Measurements from ENCODE around the gene CCT7. TPM values are rescaled to one million over a fixed set of nuclear protein-coding genes. Genes with fewer than 3 reads are reported as not detected.

Gene CCT7
- total RNA-seq, 1 donor from 2014 or later, result 295 TPM

DNA sequence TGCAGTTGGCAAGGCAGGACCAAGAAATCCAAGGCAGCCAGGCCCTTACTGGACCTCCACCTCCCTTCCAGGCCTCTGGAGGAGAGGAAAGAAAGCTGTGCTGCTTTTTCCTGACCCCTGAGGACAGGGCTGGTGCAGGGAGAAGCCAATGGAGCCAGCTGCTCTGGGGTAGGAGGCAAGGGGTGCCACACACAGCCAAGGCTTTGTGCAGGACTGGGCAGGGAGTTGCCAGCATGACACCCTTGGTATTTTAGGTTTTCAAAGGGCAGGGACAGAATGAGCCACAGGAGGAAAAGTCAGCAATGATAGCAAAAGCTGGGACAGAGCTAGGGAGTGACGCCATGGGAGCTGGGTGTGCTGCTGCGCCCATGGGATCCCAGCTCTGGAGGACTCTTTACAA lies 22.9 kb downstream of the CCT7 start:
- POLR2A ChIA-PET, result interaction anchor here (1.4 kb wide), 1 partner anchor 24 kb away, joined by 4 read pairs; the partner anchor contains the start of genes CCT7 and PRADC1
- Mint-ChIP-seq H3K27me3 (no peaks in the 10 kb centered on the region), H3K27ac (no peak overlapping the region), H3K9me3 (no peaks in the 10 kb centered on the region), H3K4me3 (no peak overlapping the region), H3K36me3 (ENCODE audit: low read depth) (peaks cover 59% of the 10 kb centered on the region), H3K4me1 (no peaks in the 10 kb centered on the region)
- ATAC-seq (ENCODE audit: low read depth), result no peak
- intact Hi-C loops (cut with micrococcal nuclease), result no loop called here
- no peak for DNase-seq
- TF ChIP-seq, protein P1, sequence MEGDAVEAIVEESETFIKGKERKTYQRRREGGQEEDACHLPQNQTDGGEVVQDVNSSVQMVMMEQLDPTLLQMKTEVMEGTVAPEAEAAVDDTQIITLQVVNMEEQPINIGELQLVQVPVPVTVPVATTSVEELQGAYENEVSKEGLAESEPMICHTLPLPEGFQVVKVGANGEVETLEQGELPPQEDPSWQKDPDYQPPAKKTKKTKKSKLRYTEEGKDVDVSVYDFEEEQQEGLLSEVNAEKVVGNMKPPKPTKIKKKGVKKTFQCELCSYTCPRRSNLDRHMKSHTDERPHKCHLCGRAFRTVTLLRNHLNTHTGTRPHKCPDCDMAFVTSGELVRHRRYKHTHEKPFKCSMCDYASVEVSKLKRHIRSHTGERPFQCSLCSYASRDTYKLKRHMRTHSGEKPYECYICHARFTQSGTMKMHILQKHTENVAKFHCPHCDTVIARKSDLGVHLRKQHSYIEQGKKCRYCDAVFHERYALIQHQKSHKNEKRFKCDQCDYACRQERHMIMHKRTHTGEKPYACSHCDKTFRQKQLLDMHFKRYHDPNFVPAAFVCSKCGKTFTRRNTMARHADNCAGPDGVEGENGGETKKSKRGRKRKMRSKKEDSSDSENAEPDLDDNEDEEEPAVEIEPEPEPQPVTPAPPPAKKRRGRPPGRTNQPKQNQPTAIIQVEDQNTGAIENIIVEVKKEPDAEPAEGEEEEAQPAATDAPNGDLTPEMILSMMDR (IDR thresholded peaks at IDR 0.05), result no peak
- CTCF ChIA-PET, result no interaction called here

DNA sequence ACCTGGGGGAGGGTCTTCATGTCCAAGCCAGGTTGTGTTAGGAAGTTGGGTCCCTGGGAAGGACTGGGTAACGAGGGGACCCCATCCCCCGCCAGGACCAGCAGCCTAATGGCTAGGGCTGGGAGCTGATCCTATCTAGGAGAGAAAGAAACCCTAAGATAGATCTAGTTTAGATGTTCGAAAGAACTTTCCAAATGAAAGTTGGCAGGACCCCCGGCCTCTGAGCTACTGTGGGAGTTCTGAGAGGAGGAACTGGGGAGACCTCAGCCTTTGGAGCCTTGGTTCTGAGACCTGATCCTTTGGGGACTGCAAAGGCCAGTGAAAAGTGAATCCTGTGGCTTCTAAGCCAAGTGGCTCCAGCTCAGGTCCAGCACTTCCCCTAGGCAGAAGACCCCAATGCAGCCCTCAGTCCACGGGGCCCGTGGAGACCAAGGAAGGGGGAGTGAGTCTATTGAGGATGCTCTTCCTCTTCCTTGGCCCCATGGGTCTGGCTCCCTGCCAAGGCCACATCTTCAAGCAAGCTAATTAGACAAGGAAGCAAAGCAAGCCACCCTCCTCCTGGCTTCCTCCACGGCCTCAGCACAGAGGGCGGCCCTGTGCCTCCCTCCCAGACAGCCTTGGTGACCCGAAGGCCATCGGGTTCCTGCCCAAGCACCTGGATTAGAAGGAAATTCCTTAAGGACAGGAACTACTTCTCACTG lies 23.5 kb downstream of the CCT7 start:
- H3K9me3 Mint-ChIP-seq, result no peaks in the 10 kb centered on the region
- peaks cover 55% of the 10 kb centered on the region for H3K36me3 Mint-ChIP-seq (ENCODE audit: low read depth)
- no peak for ATAC-seq (ENCODE audit: low read depth)
- intact Hi-C loops (cut with micrococcal nuclease), result no loop called here
- TF ChIP-seq, protein P1 (IDR thresholded peaks at IDR 0.05), result no peak
- H3K27me3 Mint-ChIP-seq, result no peaks in the 10 kb centered on the region
- ChIA-PET CTCF (interaction anchor here (0.6 kb wide), 1 partner anchor 43 kb away, joined by 3 read pairs; no protein-coding TSS in a partner anchor), POLR2A (interaction anchor here (1.3 kb wide), 1 partner anchor 23 kb away, joined by 4 read pairs; the partner anchor contains the start of gene CCT7)
- H3K4me3 Mint-ChIP-seq, result no peak overlapping the region
- no peak overlapping the region for H3K27ac Mint-ChIP-seq
- no peaks in the 10 kb centered on the region for H3K4me1 Mint-ChIP-seq
- no peak for DNase-seq

DNA sequence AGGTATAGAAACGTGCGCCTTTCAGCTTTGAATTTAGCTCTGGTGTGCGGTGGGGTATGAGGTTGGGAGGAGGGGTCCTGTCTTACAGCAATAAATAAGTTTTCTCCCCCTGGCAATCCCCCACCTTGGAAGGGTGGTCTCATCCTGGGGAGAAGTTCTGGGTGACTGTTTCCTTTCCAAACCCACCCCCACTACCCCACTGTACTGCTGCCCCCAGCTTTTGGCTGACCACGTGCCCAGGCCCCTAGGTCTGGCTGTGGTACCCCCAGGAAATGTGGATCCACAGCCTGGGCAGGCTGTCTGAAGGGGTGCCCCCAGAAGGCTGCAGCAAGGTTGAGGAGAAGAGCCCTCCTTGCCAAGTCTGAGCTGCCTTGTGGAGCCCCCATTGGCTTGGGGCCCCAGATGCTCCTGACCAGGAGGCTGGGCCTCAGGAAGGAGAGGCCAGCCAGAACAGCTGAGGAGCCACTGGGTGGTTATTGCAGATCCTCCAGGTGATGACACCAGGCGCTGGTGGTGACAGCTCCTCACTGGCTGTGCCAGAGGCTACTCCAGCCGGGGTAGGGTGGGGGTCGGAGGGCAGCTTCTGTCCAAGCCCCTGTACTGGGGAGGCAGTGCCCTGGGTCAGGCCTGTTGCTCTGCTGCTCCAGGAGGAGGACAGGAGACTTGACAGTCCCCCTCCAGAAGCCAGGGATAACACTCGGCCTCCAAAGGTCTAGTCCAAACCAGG lies 24.2 kb downstream of the CCT7 start:
- ChIA-PET CTCF (interaction anchor here (0.6 kb wide), 1 partner anchor 42 kb away, joined by 3 read pairs; no protein-coding TSS in a partner anchor), POLR2A (interaction anchor here (1.3 kb wide), 1 partner anchor 24 kb away, joined by 4 read pairs; the partner anchor contains the start of gene CCT7)
- intact Hi-C loops (cut with micrococcal nuclease), result no loop called here
- TF ChIP-seq, protein P1 (IDR thresholded peaks at IDR 0.05), result no peak
- DNase-seq (no peak), ATAC-seq (ENCODE audit: low read depth) (no peak)
- peaks cover 53% of the 10 kb centered on the region for H3K36me3 Mint-ChIP-seq (ENCODE audit: low read depth)
- no peaks in the 10 kb centered on the region for H3K4me1 Mint-ChIP-seq
- no peaks in the 10 kb centered on the region for H3K9me3 Mint-ChIP-seq
- no peak overlapping the region for H3K27ac Mint-ChIP-seq
- H3K27me3 Mint-ChIP-seq, result no peaks in the 10 kb centered on the region
- H3K4me3 Mint-ChIP-seq, result no peak overlapping the region

DNA sequence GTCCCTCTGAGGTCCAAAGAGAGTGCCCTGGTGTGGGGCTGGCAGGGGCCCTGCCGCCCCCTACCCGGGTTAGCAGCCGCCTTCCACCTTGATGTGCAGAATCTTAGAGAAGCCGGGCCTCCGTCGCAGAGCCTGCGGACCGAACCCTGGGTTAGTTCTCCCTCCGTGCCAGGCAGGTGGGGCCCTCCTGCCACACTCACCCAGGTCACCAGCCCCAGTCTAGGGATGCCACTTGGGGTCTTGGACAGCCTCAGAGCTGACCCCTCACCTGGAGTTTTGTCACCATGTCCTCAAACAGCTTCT lies 24.8 kb downstream of the CCT7 start:
- TF ChIP-seq, protein P1 (IDR thresholded peaks at IDR 0.05), result no peak
- Mint-ChIP-seq H3K4me3 (no peak overlapping the region), H3K9me3 (no peaks in the 10 kb centered on the region), H3K4me1 (no peaks in the 10 kb centered on the region), H3K27me3 (no peaks in the 10 kb centered on the region), H3K36me3 (ENCODE audit: low read depth) (peaks cover 52% of the 10 kb centered on the region), H3K27ac (no peak overlapping the region)
- no peak for DNase-seq
- ChIA-PET CTCF (no interaction called here), POLR2A (no interaction called here)
- no peak for ATAC-seq (ENCODE audit: low read depth)
- intact Hi-C loops (cut with micrococcal nuclease), result no loop called here

DNA sequence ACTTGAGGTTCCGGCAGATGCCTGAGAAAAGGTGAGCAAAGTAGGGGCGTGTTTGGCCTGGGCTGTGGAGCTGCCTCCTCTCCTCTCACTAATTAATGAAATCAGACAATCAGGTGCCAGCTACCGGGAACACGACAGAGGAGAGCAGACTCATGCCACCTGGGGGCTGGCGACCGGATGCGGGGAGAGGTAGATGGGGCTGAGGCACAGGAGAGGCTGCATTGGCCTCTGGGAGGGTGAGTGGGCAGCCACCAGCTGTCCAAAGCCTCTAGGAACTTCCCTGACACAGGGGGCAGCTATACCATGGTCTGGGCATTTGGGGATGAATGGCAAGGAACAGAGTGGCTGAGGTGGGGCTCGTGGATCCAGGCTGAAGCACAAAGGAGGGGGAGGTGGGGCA lies 25.2 kb downstream of the CCT7 start:
- Mint-ChIP-seq H3K36me3 (ENCODE audit: low read depth) (peaks cover 52% of the 10 kb centered on the region), H3K4me1 (no peaks in the 10 kb centered on the region), H3K27me3 (no peaks in the 10 kb centered on the region), H3K27ac (no peak overlapping the region), H3K9me3 (no peaks in the 10 kb centered on the region), H3K4me3 (no peak overlapping the region)
- TF ChIP-seq, protein P1 (IDR thresholded peaks at IDR 0.05), result no peak
- DNase-seq, result no peak
- POLR2A ChIA-PET, result no interaction called here
- ATAC-seq (ENCODE audit: low read depth), result no peak
- CTCF ChIA-PET, result no interaction called here
- intact Hi-C loops (cut with micrococcal nuclease), result no loop called here
